Mucosa of descending colon (tissue), 3 donors: ENCODE measurements around the gene ANO1. TPM values are rescaled to one million over a fixed set of nuclear protein-coding genes. Genes with fewer than 3 reads are reported as not detected.

Experiments
- ATAC-seq: fragments of 200-7000 bp; cut with Tn5 transposase; one replicate; pipeline ENCODE4 v1.9.1; 2020; ENCODE audit warnings: mild to moderate bottlenecking, moderate library complexity
- DNase-seq, 3 donors: peaks; one replicate each; pipeline ENCODE4 v3.0.0-alpha.2; 2020
- H3K36me3 ChIP-seq: fragments of 200-600 bp; one replicate; pipeline ENCODE4 v1.8.0; 2021; ENCODE audit warnings: low read depth, mild to moderate bottlenecking
- H3K4me1 ChIP-seq: fragments of 200-600 bp; one replicate; pipeline ENCODE4 v1.8.0; 2021; ENCODE audit warnings: low read depth, mild to moderate bottlenecking
- H3K4me3 ChIP-seq: fragments of 200-600 bp; one replicate; pipeline ENCODE4 v1.8.0; 2021; ENCODE audit warnings: mild to moderate bottlenecking
- H3K9me3 ChIP-seq: fragments of 200-600 bp; one replicate; pipeline ENCODE4 v1.8.0; 2021; ENCODE audit warnings: mild to moderate bottlenecking
- intact Hi-C, 2 donors: fragments of 100-400 bp; cut with DNase I in 1 of 2; cut with micrococcal nuclease in 1 of 2; formaldehyde crosslinking; loops; one replicate each; pipeline versions ENCODE4 v1.11.0 to v1.11.1; 2022; cut with DNase I, micrococcal nuclease
- total RNA-seq, 3 donors: library from RNA; stranded (reverse); fragmentation: NEBNext Ultra II Directional in 2 of 3; extraction: Animal tissue kit (Norgen Biotek cat#: 25700) in 2 of 3; gene quantifications; one replicate each; pipeline versions ENCODE4 v1.2.1 to v1.2.4, GENCODE V29; 2021 to 2023
- TF ChIP-seq, protein P1 (sequence below): fragments of 200-600 bp; IDR thresholded peaks from one replicate; pipeline ENCODE4 v1.8.0; 2022; ENCODE audit warnings: antibody characterized with exemption, mild to moderate bottlenecking
- donor health status: DM: no; HTN: no; CAD: no; lungs with moderate emphysema.
- donor health status: DM: no; HTN: no; CAD: no.
- donor health status: DM: no; HTN: yes; CAD: no.

Gene ANO1
- total RNA-seq, 3 donors from 2014 or later, result 10.7 to 26.6 (median 11.8) TPM

- Histone ChIP-seq H3K4me1 (no peaks in the 10 kb centered on the region), H3K9me3 (no peaks in the 10 kb centered on the region), H3K36me3 (no peaks in the 10 kb centered on the region), H3K4me3 (no peak overlapping the region)
- intact Hi-C loops, result no loop called here
- no peak for DNase-seq
- TF ChIP-seq, protein P1, sequence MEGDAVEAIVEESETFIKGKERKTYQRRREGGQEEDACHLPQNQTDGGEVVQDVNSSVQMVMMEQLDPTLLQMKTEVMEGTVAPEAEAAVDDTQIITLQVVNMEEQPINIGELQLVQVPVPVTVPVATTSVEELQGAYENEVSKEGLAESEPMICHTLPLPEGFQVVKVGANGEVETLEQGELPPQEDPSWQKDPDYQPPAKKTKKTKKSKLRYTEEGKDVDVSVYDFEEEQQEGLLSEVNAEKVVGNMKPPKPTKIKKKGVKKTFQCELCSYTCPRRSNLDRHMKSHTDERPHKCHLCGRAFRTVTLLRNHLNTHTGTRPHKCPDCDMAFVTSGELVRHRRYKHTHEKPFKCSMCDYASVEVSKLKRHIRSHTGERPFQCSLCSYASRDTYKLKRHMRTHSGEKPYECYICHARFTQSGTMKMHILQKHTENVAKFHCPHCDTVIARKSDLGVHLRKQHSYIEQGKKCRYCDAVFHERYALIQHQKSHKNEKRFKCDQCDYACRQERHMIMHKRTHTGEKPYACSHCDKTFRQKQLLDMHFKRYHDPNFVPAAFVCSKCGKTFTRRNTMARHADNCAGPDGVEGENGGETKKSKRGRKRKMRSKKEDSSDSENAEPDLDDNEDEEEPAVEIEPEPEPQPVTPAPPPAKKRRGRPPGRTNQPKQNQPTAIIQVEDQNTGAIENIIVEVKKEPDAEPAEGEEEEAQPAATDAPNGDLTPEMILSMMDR, result no peak
- no peak for ATAC-seq
Measured at GRCh38 chr11:70119502-70119901, 41.4 kb downstream of the ANO1 start.

DNA sequence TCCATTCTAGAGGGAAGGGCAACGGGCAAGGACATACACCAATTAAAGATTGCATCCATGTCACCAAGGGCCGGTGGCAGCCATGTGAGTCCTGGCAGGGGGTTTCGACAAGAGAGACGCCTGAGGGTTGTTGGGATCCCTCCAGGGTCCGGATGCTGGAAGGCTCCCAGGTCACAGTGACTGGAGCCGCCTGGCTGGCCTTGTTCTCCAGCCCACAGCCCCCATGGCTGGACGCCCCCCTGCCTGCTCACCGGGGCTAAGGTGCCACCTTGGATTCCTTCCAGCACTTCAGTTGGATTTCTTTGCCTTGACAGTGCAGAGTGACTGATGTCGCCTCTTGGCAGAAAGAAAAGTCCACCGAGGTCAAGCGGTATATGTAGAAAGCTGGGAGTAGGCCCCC, 42.6 kb downstream of the ANO1 start:
- ATAC-seq (no peak), DNase-seq (no peak)
- no peaks in the 10 kb centered on the region for H3K36me3 ChIP-seq
- intact Hi-C loops, result no loop called here
- no peaks in the 10 kb centered on the region for H3K9me3 ChIP-seq
- TF ChIP-seq, protein P1, result no peak
- H3K4me1 ChIP-seq, result no peaks in the 10 kb centered on the region
- H3K4me3 ChIP-seq, result no peak overlapping the region

DNA sequence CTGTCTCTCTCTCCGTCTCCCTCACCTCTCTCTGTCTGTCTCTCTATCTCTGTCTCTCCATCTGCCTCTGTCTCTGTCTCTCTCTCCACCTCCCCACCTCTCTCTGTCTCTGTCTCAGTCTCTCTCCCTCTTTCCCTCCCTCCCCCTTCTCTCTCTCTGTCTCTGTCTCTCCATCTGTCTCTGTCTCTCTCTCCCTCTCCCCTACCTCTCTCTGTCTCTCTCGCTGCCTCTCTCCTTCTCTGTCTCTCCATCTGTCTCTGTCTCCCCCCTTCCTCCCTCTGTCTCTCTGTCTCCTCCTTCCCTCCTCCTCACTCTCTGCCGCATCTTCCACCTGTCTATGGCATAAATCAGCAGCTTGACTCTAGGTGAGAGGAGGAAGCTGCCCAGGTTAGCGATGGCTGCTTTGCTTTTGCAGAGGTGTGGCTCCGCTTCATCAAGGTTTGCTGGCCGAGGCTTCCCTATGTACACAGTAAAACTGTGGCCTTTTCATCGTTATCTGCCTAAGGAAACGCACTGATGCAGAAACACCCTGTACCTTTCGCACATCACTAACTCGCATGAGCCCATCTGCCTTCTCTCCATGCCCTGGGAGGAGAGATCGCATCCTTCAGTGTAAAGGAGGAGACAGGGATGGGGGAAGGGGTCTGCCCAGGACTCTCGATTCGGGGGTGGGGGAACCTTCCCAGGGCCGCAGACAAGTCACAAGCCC, 44.5 kb downstream of the ANO1 start:
- no peak overlapping the region for H3K4me3 ChIP-seq
- H3K36me3 ChIP-seq, result no peaks in the 10 kb centered on the region
- H3K9me3 ChIP-seq, result no peaks in the 10 kb centered on the region
- intact Hi-C loops, result no loop called here
- ATAC-seq, result peak; percentile 34
- no peaks in the 10 kb centered on the region for H3K4me1 ChIP-seq
- TF ChIP-seq, protein P1, result no peak
- no peak for DNase-seq

DNA sequence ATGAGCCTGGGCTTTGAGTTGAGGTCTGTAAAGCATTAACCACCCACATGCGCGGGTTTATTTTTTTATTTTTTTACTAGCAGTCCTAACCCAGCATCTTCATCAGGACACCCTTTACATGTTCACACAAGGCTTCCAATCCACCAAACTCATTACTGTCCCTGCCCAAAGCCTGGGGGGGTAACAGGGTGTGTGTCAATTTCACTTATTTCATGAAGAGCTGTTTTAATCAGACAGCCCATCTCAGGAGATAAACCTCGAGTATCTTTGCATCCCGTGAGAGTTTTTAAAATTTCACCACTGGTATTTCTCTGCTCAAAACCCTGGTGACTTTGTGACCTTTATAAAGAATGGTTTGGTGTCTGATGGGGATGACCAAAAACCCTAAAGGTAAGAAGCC, 45.6 kb downstream of the ANO1 start:
- TF ChIP-seq, protein P1, result no peak
- no peak overlapping the region for H3K4me3 ChIP-seq
- ATAC-seq (no peak), DNase-seq (no peak)
- no peaks in the 10 kb centered on the region for H3K36me3 ChIP-seq
- intact Hi-C loops, result no loop called here
- no peaks in the 10 kb centered on the region for H3K9me3 ChIP-seq
- H3K4me1 ChIP-seq, result no peaks in the 10 kb centered on the region

- Histone ChIP-seq H3K4me3 (no peak overlapping the region), H3K4me1 (no peaks in the 10 kb centered on the region), H3K9me3 (no peaks in the 10 kb centered on the region), H3K36me3 (no peaks in the 10 kb centered on the region)
- TF ChIP-seq, protein P1, result no peak
- no peak for ATAC-seq
- no peak for DNase-seq
- intact Hi-C loops, result no loop called here
Measured at GRCh38 chr11:70124321-70125000, 46.3 kb downstream of the ANO1 start.
